ENCODE data around the gene GMDS. TPM values are rescaled to one million over a fixed set of nuclear protein-coding genes. Genes with fewer than 3 reads are reported as not detected.

Gene GMDS
- total RNA-seq, 1 donor from 2014 or later = 30.2 TPM

GRCh38 chr6:1700278-1700967 is 545.0 kb downstream of the GMDS start:
- Histone ChIP-seq H3K36me3 (no peaks in the 10 kb centered on the region), H3K9me3 (no peaks in the 10 kb centered on the region), H3K4me3 (no peak overlapping the region), H3K27me3 (no peaks in the 10 kb centered on the region), H3K27ac (no peak overlapping the region), H3K4me1 (peaks cover 29% of the 10 kb centered on the region)
- DNase-seq (ENCODE audit: extremely low spot score in 2 of 2) = no peak
- TF ChIP-seq CTCF (IDR thresholded peaks at IDR 0.05) (no peak), POLR2A (IDR thresholded peaks at IDR 0.05) (no peak), POLR2AphosphoS5 (IDR thresholded peaks at IDR 0.05; ENCODE audit: insufficient read depth in 1 of 2, low read depth in 1 of 2) (no peak)
- intact Hi-C loops (cut with DNase I) = no loop called here

- Histone ChIP-seq H3K27ac (no peak overlapping the region), H3K4me1 (peaks cover 22% of the 10 kb centered on the region), H3K9me3 (no peaks in the 10 kb centered on the region), H3K36me3 (no peaks in the 10 kb centered on the region), H3K4me3 (no peak overlapping the region), H3K27me3 (no peaks in the 10 kb centered on the region)
- no peak for DNase-seq (ENCODE audit: extremely low spot score in 2 of 2)
- TF ChIP-seq CTCF (IDR thresholded peaks at IDR 0.05) (no peak), POLR2AphosphoS5 (IDR thresholded peaks at IDR 0.05; ENCODE audit: insufficient read depth in 1 of 2, low read depth in 1 of 2) (no peak), POLR2A (IDR thresholded peaks at IDR 0.05) (no peak)
- intact Hi-C loops (cut with DNase I) = no loop called here
Measured at GRCh38 chr6:1698527-1698926, 546.9 kb downstream of the GMDS start.

GRCh38 chr6:1697688-1698351 is 547.6 kb downstream of the GMDS start:
- H3K9me3 ChIP-seq = no peaks in the 10 kb centered on the region
- intact Hi-C loops (cut with DNase I) = no loop called here
- H3K4me1 ChIP-seq = peaks cover 20% of the 10 kb centered on the region
- no peak overlapping the region for H3K27ac ChIP-seq
- no peak for DNase-seq (ENCODE audit: extremely low spot score in 2 of 2)
- H3K36me3 ChIP-seq = no peaks in the 10 kb centered on the region
- H3K27me3 ChIP-seq = no peaks in the 10 kb centered on the region
- TF ChIP-seq POLR2AphosphoS5 (IDR thresholded peaks at IDR 0.05; ENCODE audit: insufficient read depth in 1 of 2, low read depth in 1 of 2) (no peak), POLR2A (IDR thresholded peaks at IDR 0.05) (no peak), CTCF (IDR thresholded peaks at IDR 0.05) (no peak)
- no peak overlapping the region for H3K4me3 ChIP-seq

GRCh38 chr6:1696463-1696850 is 548.9 kb downstream of the GMDS start:
- no peak for DNase-seq (ENCODE audit: extremely low spot score in 2 of 2)
- peaks cover 7% of the 10 kb centered on the region for H3K4me1 ChIP-seq
- no peaks in the 10 kb centered on the region for H3K9me3 ChIP-seq
- no peak overlapping the region for H3K4me3 ChIP-seq
- H3K36me3 ChIP-seq = no peaks in the 10 kb centered on the region
- H3K27me3 ChIP-seq = no peaks in the 10 kb centered on the region
- TF ChIP-seq CTCF (IDR thresholded peaks at IDR 0.05) = no peak
- H3K27ac ChIP-seq = no peak overlapping the region
- intact Hi-C loops (cut with DNase I) = no loop called here

All from vagina (tissue), 2 donors.